Keratinocyte (primary cell): ENCODE measurements around the gene FOXD2.
"Not testable (repeated sequence)": the region's sequence is repeated elsewhere in the genome, so short reads cannot be mapped to it uniquely, and the experiment has no call there.

Experiments used
- EZH2 ChIP-seq: IDR thresholded peaks from one replicate; pipeline ENCODE4 v1.6.1; 2012; ENCODE audit warnings: inconsistent platforms, mild to moderate bottlenecking, low read length, moderate library complexity
- TF ChIP-seq, protein P1 (sequence below), 3 experiments: IDR thresholded peaks in 1 of 3; conservative IDR thresholded peaks in 1 of 3; optimal IDR thresholded peaks in 1 of 3; 2 replicates in 2 of 3; 3 replicates in 1 of 3; pipeline versions ENCODE3 to v1.5.1; 2011; ENCODE audit warnings: low read length in 3 of 3, mild to moderate bottlenecking in 3 of 3, moderate library complexity in 2 of 3, control low read depth in 1 of 3, inconsistent platforms in 1 of 3; ENCODE audit not compliant: insufficient read depth in 2 of 3; ENCODE audit errors: extremely low read depth in 1 of 3

DNA sequence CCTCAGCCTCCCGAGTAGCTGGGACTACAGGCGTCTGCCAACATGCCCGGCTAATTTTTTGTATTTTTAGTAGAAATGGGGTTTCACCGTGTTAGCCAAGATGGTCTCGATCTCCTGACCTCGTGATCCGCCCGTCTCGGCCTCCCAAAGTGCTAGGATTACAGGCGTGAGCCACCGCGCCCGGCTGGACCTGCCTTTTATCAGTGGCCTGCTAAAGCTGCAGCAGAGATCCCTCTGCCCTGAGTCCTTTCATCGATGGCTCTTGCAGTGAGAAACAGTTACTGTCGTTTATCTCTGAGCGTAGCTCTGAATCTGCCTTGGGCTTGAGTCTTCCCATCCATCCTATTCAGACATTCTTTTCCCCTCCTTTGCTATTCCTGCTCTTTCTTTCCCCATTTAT is 19.7 kb downstream of the FOXD2 start:
- TF ChIP-seq, protein P1, sequence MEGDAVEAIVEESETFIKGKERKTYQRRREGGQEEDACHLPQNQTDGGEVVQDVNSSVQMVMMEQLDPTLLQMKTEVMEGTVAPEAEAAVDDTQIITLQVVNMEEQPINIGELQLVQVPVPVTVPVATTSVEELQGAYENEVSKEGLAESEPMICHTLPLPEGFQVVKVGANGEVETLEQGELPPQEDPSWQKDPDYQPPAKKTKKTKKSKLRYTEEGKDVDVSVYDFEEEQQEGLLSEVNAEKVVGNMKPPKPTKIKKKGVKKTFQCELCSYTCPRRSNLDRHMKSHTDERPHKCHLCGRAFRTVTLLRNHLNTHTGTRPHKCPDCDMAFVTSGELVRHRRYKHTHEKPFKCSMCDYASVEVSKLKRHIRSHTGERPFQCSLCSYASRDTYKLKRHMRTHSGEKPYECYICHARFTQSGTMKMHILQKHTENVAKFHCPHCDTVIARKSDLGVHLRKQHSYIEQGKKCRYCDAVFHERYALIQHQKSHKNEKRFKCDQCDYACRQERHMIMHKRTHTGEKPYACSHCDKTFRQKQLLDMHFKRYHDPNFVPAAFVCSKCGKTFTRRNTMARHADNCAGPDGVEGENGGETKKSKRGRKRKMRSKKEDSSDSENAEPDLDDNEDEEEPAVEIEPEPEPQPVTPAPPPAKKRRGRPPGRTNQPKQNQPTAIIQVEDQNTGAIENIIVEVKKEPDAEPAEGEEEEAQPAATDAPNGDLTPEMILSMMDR (optimal IDR thresholded peaks at IDR 0.05 in 1 of 3, IDR thresholded peaks at IDR 0.05 in 1 of 3, conservative IDR thresholded peaks at IDR 0.05 in 1 of 3; ENCODE audit: extremely low read depth in 1 of 3, insufficient read depth in 2 of 3, low read length in 3 of 3): not testable (repeated sequence)
- not testable (repeated sequence) for TF ChIP-seq EZH2
